Mucosa of descending colon (tissue), 3 donors: ENCODE data around the gene CYP3A4. TPM values are rescaled to one million over a fixed set of nuclear protein-coding genes. Genes with fewer than 3 reads are reported as not detected.
"Not testable (repeated sequence)": the region's sequence is repeated elsewhere in the genome, so short reads cannot be mapped to it uniquely, and the experiment has no call there.

Experiments
- ATAC-seq: fragments of 200-7000 bp; cut with Tn5 transposase; one replicate; pipeline ENCODE4 v1.9.1; 2020; ENCODE audit warnings: mild to moderate bottlenecking, moderate library complexity
- DNase-seq, 3 donors: peaks; one replicate each; pipeline ENCODE4 v3.0.0-alpha.2; 2020
- H3K36me3 ChIP-seq: fragments of 200-600 bp; one replicate; pipeline ENCODE4 v1.8.0; 2021; ENCODE audit warnings: low read depth, mild to moderate bottlenecking
- H3K4me1 ChIP-seq: fragments of 200-600 bp; one replicate; pipeline ENCODE4 v1.8.0; 2021; ENCODE audit warnings: low read depth, mild to moderate bottlenecking
- H3K4me3 ChIP-seq: fragments of 200-600 bp; one replicate; pipeline ENCODE4 v1.8.0; 2021; ENCODE audit warnings: mild to moderate bottlenecking
- H3K9me3 ChIP-seq: fragments of 200-600 bp; one replicate; pipeline ENCODE4 v1.8.0; 2021; ENCODE audit warnings: mild to moderate bottlenecking
- intact Hi-C, 2 donors: fragments of 100-400 bp; cut with DNase I in 1 of 2; cut with micrococcal nuclease in 1 of 2; formaldehyde crosslinking; loops; one replicate each; pipeline versions ENCODE4 v1.11.0 to v1.11.1; 2022; cut with DNase I, micrococcal nuclease
- total RNA-seq, 3 donors: library from RNA; stranded (reverse); fragmentation: NEBNext Ultra II Directional in 2 of 3; extraction: Animal tissue kit (Norgen Biotek cat#: 25700) in 2 of 3; gene quantifications; one replicate each; pipeline versions ENCODE4 v1.2.1 to v1.2.4, GENCODE V29; 2021 to 2023
- TF ChIP-seq, protein P1 (sequence below): fragments of 200-600 bp; IDR thresholded peaks from one replicate; pipeline ENCODE4 v1.8.0; 2022; ENCODE audit warnings: antibody characterized with exemption, mild to moderate bottlenecking
- donor health status: DM: no; HTN: no; CAD: no; lungs with moderate emphysema.
- donor health status: DM: no; HTN: no; CAD: no.
- donor health status: DM: no; HTN: yes; CAD: no.

The CYP3A4 gene
- total RNA-seq, 3 donors from 2014 or later, result 2.8 to 5.4 (median 4.0) TPM

DNA sequence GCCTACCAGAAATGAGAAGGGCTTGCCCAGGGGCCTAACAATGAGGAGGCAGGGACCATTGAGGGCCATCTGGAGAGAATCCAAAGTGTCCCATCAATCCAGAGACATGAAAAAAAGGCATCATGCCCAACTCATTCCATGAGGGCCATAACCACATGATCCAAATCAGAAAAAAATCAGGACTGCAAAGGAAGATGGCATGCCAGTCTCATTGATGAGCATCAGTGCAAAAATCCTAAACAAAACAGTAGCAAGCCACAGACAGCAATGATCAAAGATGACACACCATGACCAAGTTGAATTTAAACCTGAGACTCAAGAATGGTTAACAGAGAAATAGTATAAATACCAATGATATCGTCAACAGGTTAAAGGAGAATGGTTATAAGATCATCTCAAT, 7.0 kb upstream of the CYP3A4 start:
- DNase-seq (no peak), ATAC-seq (no peak)
- H3K4me3 ChIP-seq, result no peak overlapping the region
- no peaks in the 10 kb centered on the region for H3K9me3 ChIP-seq
- intact Hi-C loops, result no loop called here
- TF ChIP-seq, protein P1, sequence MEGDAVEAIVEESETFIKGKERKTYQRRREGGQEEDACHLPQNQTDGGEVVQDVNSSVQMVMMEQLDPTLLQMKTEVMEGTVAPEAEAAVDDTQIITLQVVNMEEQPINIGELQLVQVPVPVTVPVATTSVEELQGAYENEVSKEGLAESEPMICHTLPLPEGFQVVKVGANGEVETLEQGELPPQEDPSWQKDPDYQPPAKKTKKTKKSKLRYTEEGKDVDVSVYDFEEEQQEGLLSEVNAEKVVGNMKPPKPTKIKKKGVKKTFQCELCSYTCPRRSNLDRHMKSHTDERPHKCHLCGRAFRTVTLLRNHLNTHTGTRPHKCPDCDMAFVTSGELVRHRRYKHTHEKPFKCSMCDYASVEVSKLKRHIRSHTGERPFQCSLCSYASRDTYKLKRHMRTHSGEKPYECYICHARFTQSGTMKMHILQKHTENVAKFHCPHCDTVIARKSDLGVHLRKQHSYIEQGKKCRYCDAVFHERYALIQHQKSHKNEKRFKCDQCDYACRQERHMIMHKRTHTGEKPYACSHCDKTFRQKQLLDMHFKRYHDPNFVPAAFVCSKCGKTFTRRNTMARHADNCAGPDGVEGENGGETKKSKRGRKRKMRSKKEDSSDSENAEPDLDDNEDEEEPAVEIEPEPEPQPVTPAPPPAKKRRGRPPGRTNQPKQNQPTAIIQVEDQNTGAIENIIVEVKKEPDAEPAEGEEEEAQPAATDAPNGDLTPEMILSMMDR, result no peak
- no peaks in the 10 kb centered on the region for H3K4me1 ChIP-seq
- H3K36me3 ChIP-seq, result no peaks in the 10 kb centered on the region

DNA sequence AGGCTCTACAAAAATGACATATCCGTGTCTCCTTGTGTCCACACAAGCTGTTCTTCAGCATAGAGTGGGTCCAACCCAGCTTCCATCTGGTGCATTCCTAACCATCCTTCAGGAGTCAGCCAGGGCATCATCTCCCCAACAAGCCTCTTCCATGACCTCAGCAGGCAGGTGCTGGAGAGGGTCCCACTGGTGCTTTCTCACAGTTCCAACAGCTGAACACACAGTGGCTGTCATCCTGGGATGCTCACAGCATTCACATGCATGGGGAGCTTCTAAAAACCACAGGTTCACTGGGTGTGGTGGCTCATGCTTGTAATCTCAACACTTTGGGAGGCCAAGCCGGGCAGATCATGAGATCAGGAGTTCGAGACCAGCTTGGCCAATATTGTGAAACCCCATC, 6.4 kb upstream of the CYP3A4 start:
- intact Hi-C loops, result no loop called here
- H3K36me3 ChIP-seq, result no peaks in the 10 kb centered on the region
- no peak overlapping the region for H3K4me3 ChIP-seq
- no peak for ATAC-seq
- TF ChIP-seq, protein P1, result no peak
- no peaks in the 10 kb centered on the region for H3K9me3 ChIP-seq
- no peaks in the 10 kb centered on the region for H3K4me1 ChIP-seq
- DNase-seq, result no peak

DNA sequence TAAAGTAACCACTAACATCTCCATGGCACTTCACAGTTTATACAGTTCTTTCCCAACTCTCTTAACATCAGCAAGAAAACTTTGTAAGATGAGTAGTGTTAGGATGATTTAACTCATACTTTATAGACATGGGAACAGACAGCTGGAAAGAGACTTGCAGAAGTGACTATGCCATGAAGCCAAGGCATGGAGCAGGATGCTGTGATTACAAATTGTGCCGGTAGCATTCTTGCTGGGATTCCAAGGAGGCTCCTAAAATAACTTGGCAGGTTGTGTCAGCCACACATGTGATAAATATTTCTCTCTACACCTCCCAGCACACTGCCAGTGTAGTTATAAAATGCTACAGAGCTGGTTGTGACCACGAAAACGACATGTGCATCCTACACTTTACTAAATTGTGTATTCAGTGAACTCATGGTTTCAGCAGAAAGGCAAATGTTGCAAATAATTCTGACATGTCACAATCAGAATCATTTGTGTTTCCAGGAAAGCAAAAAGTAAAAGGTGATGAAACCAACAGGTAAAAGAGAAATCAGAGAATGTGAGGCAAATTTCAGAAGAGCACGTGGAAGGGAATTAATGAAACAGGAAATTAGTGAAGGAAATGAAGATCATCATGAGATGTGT, 5.6 kb upstream of the CYP3A4 start:
- ATAC-seq (no peak), DNase-seq (no peak)
- intact Hi-C loops, result no loop called here
- no peaks in the 10 kb centered on the region for H3K36me3 ChIP-seq
- TF ChIP-seq, protein P1, result no peak
- H3K4me3 ChIP-seq, result no peak overlapping the region
- H3K9me3 ChIP-seq, result no peaks in the 10 kb centered on the region
- H3K4me1 ChIP-seq, result no peaks in the 10 kb centered on the region

DNA sequence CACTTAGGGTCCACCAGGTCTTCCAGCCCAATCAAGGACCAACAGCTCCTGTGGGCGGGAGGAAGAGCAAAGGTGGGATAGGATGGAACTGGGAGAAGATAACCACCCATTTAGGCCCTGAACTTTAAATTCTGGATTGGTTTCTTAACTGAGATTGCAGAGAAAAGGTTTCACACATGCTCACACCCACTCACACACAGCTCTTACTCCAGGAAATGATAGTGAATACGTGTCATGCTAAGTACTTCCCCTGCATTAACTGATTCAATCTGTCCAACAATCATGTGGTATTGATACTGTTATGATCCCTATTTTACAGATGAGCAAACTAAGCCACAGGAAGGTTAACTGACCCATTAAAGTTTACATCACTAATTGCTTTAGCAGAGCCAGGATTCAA, 4.6 kb upstream of the CYP3A4 start:
- peak; percentile 20 for ATAC-seq
- Histone ChIP-seq H3K36me3 (no peaks in the 10 kb centered on the region), H3K4me1 (no peaks in the 10 kb centered on the region), H3K9me3 (no peaks in the 10 kb centered on the region), H3K4me3 (no peak overlapping the region)
- no peak for DNase-seq
- intact Hi-C loops, result no loop called here
- TF ChIP-seq, protein P1, result no peak

DNA sequence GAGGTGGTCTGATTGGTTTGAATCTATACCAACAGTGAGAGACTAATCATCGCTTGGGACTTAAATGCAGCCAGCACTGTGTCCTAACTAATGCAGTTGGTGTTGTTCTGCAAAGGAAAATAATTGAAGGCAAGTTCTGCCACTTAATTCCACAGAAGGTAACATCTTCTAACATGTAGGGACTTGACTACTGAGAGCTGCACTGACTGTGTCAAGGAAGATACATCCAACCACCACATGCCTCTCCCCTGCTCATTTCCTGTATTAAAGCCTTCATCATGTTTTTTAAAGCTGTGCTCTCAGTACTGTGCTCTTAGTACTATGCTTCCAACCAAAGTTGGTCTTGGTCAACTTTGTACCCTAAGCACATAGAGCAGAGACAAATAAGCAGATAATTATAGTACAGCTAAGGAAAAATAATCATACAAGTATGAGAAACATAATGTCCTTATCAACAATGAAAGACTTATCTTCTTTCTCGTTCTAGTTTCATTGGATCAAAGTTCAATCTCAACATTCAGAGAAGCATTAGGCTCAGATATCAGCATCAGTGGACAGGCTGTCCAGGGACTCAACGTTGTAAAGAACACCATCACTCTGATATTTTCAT, 2.8 kb upstream of the CYP3A4 start:
- H3K4me3 ChIP-seq, result no peak overlapping the region
- intact Hi-C loops, result no loop called here
- H3K36me3 ChIP-seq, result no peaks in the 10 kb centered on the region
- ATAC-seq (peak; percentile 49), DNase-seq (no peak)
- TF ChIP-seq, protein P1, result no peak
- H3K9me3 ChIP-seq, result no peaks in the 10 kb centered on the region
- no peaks in the 10 kb centered on the region for H3K4me1 ChIP-seq

DNA sequence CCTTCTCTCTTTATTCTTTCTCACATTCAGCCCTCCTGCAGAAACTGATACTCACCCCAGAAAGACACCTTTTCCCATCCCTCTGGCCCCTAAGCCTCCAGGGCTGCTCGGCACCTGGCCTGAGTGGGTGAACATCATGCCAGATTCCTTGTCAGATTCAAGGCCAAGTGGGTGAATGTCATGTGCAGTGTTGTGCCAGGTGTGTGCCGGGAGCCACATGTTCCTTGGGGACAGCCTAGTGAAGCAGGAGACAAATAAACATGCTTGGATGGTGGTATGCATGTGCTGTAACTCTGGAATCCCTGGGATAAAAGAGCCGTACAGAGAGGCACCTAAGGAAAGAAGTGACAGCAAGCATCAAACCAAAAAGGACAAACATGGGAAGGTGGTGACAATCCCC, 1.7 kb upstream of the CYP3A4 start:
- H3K4me3 ChIP-seq, DNase-seq, H3K4me1 ChIP-seq, intact Hi-C loops, H3K36me3 ChIP-seq, ATAC-seq, H3K9me3 ChIP-seq: not testable (repeated sequence)
